A172 (cell line): ENCODE measurements around the gene SH3RF3. TPM values are rescaled to one million over a fixed set of nuclear protein-coding genes. Genes with fewer than 3 reads are reported as not detected.

Experiments
- DNase-seq: peaks from one replicate; pipeline ENCODE4 v3.0.0-alpha.2; 2015; ENCODE audit warnings: low spot score
- total RNA-seq: library from RNA; depleted of rRNA; stranded (reverse); fragments of >200 nt; shearing (Covaris generic); gene quantifications from 2 replicates; pipeline ENCODE4 v1.2.3, GENCODE V29; 2014

Gene SH3RF3
- total RNA-seq, 1 experiment from 2014 or later: 3.6 TPM

- no peak for DNase-seq
Observed at GRCh38 chr2:109473616-109474318, 344.8 kb downstream of the SH3RF3 start.

- no peak for DNase-seq
Observed at GRCh38 chr2:109474319-109474825, 345.4 kb downstream of the SH3RF3 start.

GRCh38 chr2:109475531-109476210, 346.7 kb downstream of the SH3RF3 start:
- peak; percentile 25 for DNase-seq

GRCh38 chr2:109476641-109477441, 347.8 kb downstream of the SH3RF3 start:
- no peak for DNase-seq

- no peak for DNase-seq
Observed at GRCh38 chr2:109478906-109479493, 350.0 kb downstream of the SH3RF3 start.

- DNase-seq: no peak
Observed at GRCh38 chr2:109479804-109480203, 350.8 kb downstream of the SH3RF3 start.

- DNase-seq: no peak
Observed at GRCh38 chr2:109480486-109481195, 351.6 kb downstream of the SH3RF3 start.

GRCh38 chr2:109481196-109481555, 352.2 kb downstream of the SH3RF3 start:
- no peak for DNase-seq

- DNase-seq: no peak
Observed at GRCh38 chr2:109481599-109481998, 352.6 kb downstream of the SH3RF3 start.

- DNase-seq: no peak
Observed at GRCh38 chr2:109482361-109482861, 353.4 kb downstream of the SH3RF3 start.

- DNase-seq: peak; percentile 94
Observed at GRCh38 chr2:109486711-109487535, 357.9 kb downstream of the SH3RF3 start.

- DNase-seq: no peak
Observed at GRCh38 chr2:109487536-109487869, 358.5 kb downstream of the SH3RF3 start.

- no peak for DNase-seq
Observed at GRCh38 chr2:109487871-109488655, 359.1 kb downstream of the SH3RF3 start.

- no peak for DNase-seq
Observed at GRCh38 chr2:109489296-109489695, 360.3 kb downstream of the SH3RF3 start.

- no peak for DNase-seq
Observed at GRCh38 chr2:109493176-109493935, 364.4 kb downstream of the SH3RF3 start.

GRCh38 chr2:109494351-109494750, 365.3 kb downstream of the SH3RF3 start:
- DNase-seq: no peak

GRCh38 chr2:109497463-109497862, 368.5 kb downstream of the SH3RF3 start:
- peak; percentile 68 for DNase-seq

- DNase-seq: peak; percentile 22
Observed at GRCh38 chr2:109497911-109498870, 369.2 kb downstream of the SH3RF3 start.
